ENCODE measurements around the gene PLEKHA1.

GRCh38 chr10:122388287-122388997, 13.9 kb downstream of the PLEKHA1 start:
- TF ChIP-seq CTCF (IDR thresholded peaks at IDR 0.05) = no peak
- TF ChIP-seq POLR2A (IDR thresholded peaks at IDR 0.05; ENCODE audit: low read depth) = no peak
